SK-N-SH (cell line): ENCODE measurements around the gene PCBD2.
"Not testable (repeated sequence)": the region's sequence is repeated elsewhere in the genome, so short reads cannot be mapped to it uniquely, and the experiment has no call there.

Source experiments
- CTCF ChIP-seq: fragments of 200-600 bp; sonication (generic); IDR thresholded peaks from 2 replicates; pipeline ENCODE4 v1.6.1; 2017; ENCODE audit warnings: antibody characterized with exemption, mild to moderate bottlenecking, moderate library complexity
- EP300 ChIP-seq, 2 experiments: IDR thresholded peaks; 2 replicates each; pipeline versions ENCODE4 v1.4.0 to v1.6.1; 2012; ENCODE audit warnings: borderline replicate concordance in 1 of 2, low read depth in 1 of 2, low read length in 1 of 2
- FOXM1 ChIP-seq: IDR thresholded peaks from 2 replicates; pipeline ENCODE4 v1.4.0; 2012; ENCODE audit warnings: low read depth, mild to moderate bottlenecking
- MAX ChIP-seq: IDR thresholded peaks from 2 replicates; pipeline ENCODE4 v1.4.0; 2012; ENCODE audit warnings: low read depth
- MEF2A ChIP-seq: IDR thresholded peaks from 2 replicates; pipeline ENCODE4 v1.4.0; 2012; ENCODE audit warnings: low read depth, borderline replicate concordance
- MXI1 ChIP-seq: IDR thresholded peaks from 2 replicates; pipeline ENCODE4 v1.6.1; 2012; ENCODE audit warnings: mild to moderate bottlenecking, low read depth, low read length, improper control_type of control experiment
- REST ChIP-seq: IDR thresholded peaks from 2 replicates; pipeline ENCODE4 v1.6.1; 2012; ENCODE audit warnings: mild to moderate bottlenecking, low read depth, low read length, moderate library complexity
- RXRA ChIP-seq: IDR thresholded peaks from 2 replicates; pipeline ENCODE4 v1.4.0; 2012; ENCODE audit warnings: low read depth, mild to moderate bottlenecking, borderline replicate concordance
- SIN3A ChIP-seq: IDR thresholded peaks from 2 replicates; pipeline ENCODE4 v1.6.1; 2012; ENCODE audit warnings: low read depth, mild to moderate bottlenecking, low read length, moderate library complexity, borderline replicate concordance
- YY1 ChIP-seq: IDR thresholded peaks from 2 replicates; pipeline ENCODE4 v1.4.0; 2012; ENCODE audit warnings: low read depth, mild to moderate bottlenecking

DNA sequence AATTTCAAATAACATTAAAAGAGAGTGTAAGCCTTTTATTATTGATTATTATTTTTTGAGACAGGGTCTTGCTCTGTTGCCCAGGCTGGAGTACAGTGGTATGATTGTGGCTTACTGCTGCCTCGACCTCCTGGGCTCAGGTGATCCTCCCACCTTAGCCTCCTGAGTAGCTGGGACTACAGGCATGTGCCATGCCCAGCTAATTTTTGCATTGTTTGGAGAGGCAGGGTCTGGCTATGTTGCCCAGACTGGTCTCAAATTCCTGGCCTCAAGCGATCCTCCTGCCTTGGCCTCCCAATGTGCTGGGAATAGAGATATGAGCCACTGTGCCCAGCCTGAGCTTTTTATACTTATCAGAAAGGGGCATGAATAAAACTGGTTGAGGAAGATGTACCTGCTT, 5.8 kb downstream of the PCBD2 start:
- not testable (repeated sequence) for TF ChIP-seq CTCF; MEF2A; FOXM1; REST; SIN3A; MAX; EP300 (IDR thresholded peaks at IDR 0.05; ENCODE audit: borderline replicate concordance in 1 of 2, low read depth in 1 of 2, low read length in 1 of 2); MXI1; YY1; RXRA
